K562 (cell line): ENCODE results near the gene FBRS. TPM values are rescaled to one million over a fixed set of nuclear protein-coding genes. Genes with fewer than 3 reads are reported as not detected.
A peak's percentile ranks its signal among the peaks of the same experiment; 100 is the strongest.

Experiments
- ATF7 ChIP-seq: fragments of 450-650 bp; IDR thresholded peaks from 2 replicates; pipeline ENCODE4 v1.7.1; 2014; ENCODE audit warnings: mild to moderate bottlenecking, moderate library complexity
- ELF1 ChIP-seq: fragments of 200-800 bp; sonication (Bioruptor generic); IDR thresholded peaks from 2 replicates; pipeline ENCODE4 v1.6.1; 2016; ENCODE audit warnings: missing genetic modification characterization, missing compliant biosample characterization
- ELF4 ChIP-seq: fragments of 450-650 bp; formaldehyde crosslinking; IDR thresholded peaks from 2 replicates; pipeline ENCODE4 v1.4.0; 2022; ENCODE audit warnings: missing genetic modification characterization
- ESRRA ChIP-seq: fragments of 450-650 bp; IDR thresholded peaks from 2 replicates; pipeline ENCODE4 v1.6.1; 2014; ENCODE audit warnings: low read depth, mild to moderate bottlenecking, moderate library complexity, borderline replicate concordance
- MEIS2 ChIP-seq: fragments of 450-650 bp; IDR thresholded peaks from 2 replicates; pipeline ENCODE4 v1.6.1; 2014; ENCODE audit warnings: mild to moderate bottlenecking; ENCODE audit not compliant: partially characterized antibody
- MXI1 ChIP-seq: IDR thresholded peaks from 2 replicates; pipeline ENCODE4 v1.6.1; 2011; ENCODE audit warnings: low read depth, mild to moderate bottlenecking, improper control_type of control experiment, low read length
- POLR2B ChIP-seq: fragments of 450-650 bp; IDR thresholded peaks from 2 replicates; pipeline ENCODE4 v1.6.1; 2018; ENCODE audit warnings: low read depth; ENCODE audit not compliant: partially characterized antibody
- RBM15 ChIP-seq: fragments of 200-400 bp; formaldehyde crosslinking; IDR thresholded peaks from 2 replicates; pipeline ENCODE4 v1.6.1; 2018; ENCODE audit warnings: mild to moderate bottlenecking, low read length, moderate library complexity; ENCODE audit not compliant: insufficient read depth
- THRAP3 ChIP-seq: fragments of 450-650 bp; IDR thresholded peaks from 2 replicates; pipeline ENCODE4 v1.6.1; 2016; ENCODE audit warnings: mild to moderate bottlenecking, inconsistent platforms, borderline replicate concordance
- TOE1 ChIP-seq, 2 experiments: fragments of 450-650 bp in 1 of 2; sonication (generic) in 1 of 2; formaldehyde crosslinking in 1 of 2; IDR thresholded peaks; 2 replicates each; pipeline versions ENCODE4 v1.7.1 to v1.8.0; 2016 to 2022; ENCODE audit warnings: borderline replicate concordance in 2 of 2, mild to moderate bottlenecking in 2 of 2, antibody characterized with exemption in 1 of 2, inconsistent platforms in 1 of 2, low read depth in 1 of 2, missing genetic modification reagents in 1 of 2, moderate library complexity in 1 of 2
- ZBTB1 ChIP-seq: sonication (generic); formaldehyde crosslinking; IDR thresholded peaks from 2 replicates; pipeline ENCODE4 v1.8.1; 2023; ENCODE audit warnings: missing genetic modification reagents, low read depth, mild to moderate bottlenecking, borderline replicate concordance
- ZNF12 ChIP-seq: sonication (generic); formaldehyde crosslinking; IDR thresholded peaks from 2 replicates; pipeline ENCODE4 v1.4.0; 2020; ENCODE audit warnings: mild to moderate bottlenecking, missing genetic modification reagents
- ZNF212 ChIP-seq: fragments of 450-650 bp; formaldehyde crosslinking; IDR thresholded peaks from 2 replicates; pipeline ENCODE4 v1.4.0; 2020; ENCODE audit warnings: mild to moderate bottlenecking
- ZNF274 ChIP-seq: IDR thresholded peaks from 2 replicates; pipeline ENCODE4 v1.6.1; 2011; ENCODE audit warnings: low read depth, mild to moderate bottlenecking, low read length, moderate library complexity, borderline replicate concordance
- ZNF551 ChIP-seq: fragments of 250-450 bp; sonication (Bioruptor Pico); IDR thresholded peaks from 2 replicates; pipeline ENCODE4 v1.5.0; 2021; ENCODE audit warnings: mild to moderate bottlenecking, moderate library complexity
- polyA plus RNA-seq, 8 experiments: library from polyadenylated mRNA; depleted of rRNA in 4 of 8; stranded (reverse) in 5 of 8; unstranded in 3 of 8; fragments of >200 nt; fragmentation: Nextera tagmentation in 2 of 8; fragmentation: Illumina TruSeq in 1 of 8; extraction: Ambion mirVana in 2 of 8; extraction: Trizol in 1 of 8; gene quantifications; 2 replicates each; pipeline versions ENCODE4 v1.2.1 to v1.2.3, GENCODE V29; 2011 to 2014; ENCODE audit warnings: inconsistent platforms in 1 of 8, missing spikeins in 1 of 8
- total RNA-seq, 7 experiments: library from RNA; depleted of rRNA in 6 of 7; stranded (reverse); fragments of >200 nt in 6 of 7; fragmentation: Illumina TruSeq in 2 of 7; extraction: Trizol in 2 of 7; gene quantifications; 2 replicates each; pipeline versions ENCODE4 v1.2.1 to v1.2.3, GENCODE V29; 2011 to 2021; ENCODE audit warnings: low replicate concordance in 1 of 7
- TF ChIP-seq, protein P1 (sequence below): fragments of 450-650 bp; IDR thresholded peaks from 2 replicates; pipeline ENCODE4 v1.6.1; 2018; ENCODE audit not compliant: partially characterized antibody
- TF ChIP-seq, protein P2 (sequence below): sonication (generic); formaldehyde crosslinking; IDR thresholded peaks from 2 replicates; pipeline ENCODE4 v1.8.0; 2022; ENCODE audit warnings: mild to moderate bottlenecking, missing genetic modification reagents

FBRS gene
- total and polyA plus RNA-seq, 9 of the 15 experiments (the other 6 are each of a cell fraction or from before 2014, with no cell fraction given): 0.32 to 59.5 (median 13.1) TPM

DNA sequence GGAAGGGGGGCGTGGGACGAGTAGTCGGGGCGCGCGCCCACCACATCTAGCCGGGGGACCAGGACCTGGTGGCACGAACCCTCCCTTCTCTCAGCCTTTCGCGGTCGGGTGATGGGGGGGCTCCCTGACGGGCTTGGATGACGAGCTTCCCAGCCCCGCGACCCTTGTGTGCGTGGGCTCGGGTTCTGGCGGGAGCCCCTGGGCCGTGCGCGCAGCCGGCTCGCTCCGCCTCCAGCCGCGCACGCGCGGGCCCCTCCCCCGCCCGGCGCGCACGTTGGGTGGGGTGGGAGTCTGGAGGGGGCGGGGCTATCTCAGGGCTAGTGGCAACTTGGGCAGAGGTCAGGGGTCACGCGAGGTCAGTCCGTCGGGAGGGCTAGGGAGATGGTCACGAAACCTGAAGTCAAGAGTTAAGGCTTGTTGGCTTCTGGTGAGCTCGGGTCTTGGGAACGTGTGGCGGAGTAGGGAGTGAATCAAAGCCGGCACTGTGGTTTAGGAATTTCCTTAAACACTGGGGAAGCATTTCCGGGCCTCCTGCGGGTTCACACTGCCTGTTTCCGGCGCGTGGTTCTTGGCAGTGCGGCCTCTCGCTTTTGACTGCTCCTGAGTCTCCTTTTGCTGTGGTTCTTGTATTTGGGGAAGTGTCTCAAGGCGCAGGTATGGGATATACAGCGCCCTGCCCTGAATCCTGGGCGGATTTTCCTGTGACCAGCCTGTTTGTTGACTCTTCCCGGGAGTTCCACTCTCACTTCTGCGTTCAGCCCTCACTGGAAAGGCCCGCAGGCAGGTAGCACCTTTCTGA, 40.8 kb downstream of the FBRS start, which contains the start of gene SRCAP (continued):
- no peak for TF ChIP-seq ZNF551 (CRISPR knock-in tag)
- TF ChIP-seq, protein P1, sequence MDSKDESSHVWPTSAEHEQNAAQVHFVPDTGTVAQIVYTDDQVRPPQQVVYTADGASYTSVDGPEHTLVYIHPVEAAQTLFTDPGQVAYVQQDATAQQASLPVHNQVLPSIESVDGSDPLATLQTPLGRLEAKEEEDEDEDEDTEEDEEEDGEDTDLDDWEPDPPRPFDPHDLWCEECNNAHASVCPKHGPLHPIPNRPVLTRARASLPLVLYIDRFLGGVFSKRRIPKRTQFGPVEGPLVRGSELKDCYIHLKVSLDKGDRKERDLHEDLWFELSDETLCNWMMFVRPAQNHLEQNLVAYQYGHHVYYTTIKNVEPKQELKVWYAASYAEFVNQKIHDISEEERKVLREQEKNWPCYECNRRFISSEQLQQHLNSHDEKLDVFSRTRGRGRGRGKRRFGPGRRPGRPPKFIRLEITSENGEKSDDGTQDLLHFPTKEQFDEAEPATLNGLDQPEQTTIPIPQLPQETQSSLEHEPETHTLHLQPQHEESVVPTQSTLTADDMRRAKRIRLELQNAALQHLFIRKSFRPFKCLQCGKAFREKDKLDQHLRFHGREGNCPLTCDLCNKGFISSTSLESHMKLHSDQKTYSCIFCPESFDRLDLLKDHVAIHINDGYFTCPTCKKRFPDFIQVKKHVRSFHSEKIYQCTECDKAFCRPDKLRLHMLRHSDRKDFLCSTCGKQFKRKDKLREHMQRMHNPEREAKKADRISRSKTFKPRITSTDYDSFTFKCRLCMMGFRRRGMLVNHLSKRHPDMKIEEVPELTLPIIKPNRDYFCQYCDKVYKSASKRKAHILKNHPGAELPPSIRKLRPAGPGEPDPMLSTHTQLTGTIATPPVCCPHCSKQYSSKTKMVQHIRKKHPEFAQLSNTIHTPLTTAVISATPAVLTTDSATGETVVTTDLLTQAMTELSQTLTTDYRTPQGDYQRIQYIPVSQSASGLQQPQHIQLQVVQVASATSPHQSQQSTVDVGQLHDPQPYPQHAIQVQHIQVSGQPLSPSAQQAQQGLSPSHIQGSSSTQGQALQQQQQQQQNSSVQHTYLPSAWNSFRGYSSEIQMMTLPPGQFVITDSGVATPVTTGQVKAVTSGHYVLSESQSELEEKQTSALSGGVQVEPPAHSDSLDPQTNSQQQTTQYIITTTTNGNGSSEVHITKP: peak; percentile 15
- peak; percentile 47 for TF ChIP-seq POLR2B
- no peak for TF ChIP-seq ATF7
- TF ChIP-seq RBM15: no peak
- peak; percentile 26; the same call in 1 of the 2 replicates for TF ChIP-seq ZBTB1 (CRISPR knock-in tag)
- TF ChIP-seq THRAP3: no peak
- no peak for TF ChIP-seq ZNF212
- TF ChIP-seq, protein P2, sequence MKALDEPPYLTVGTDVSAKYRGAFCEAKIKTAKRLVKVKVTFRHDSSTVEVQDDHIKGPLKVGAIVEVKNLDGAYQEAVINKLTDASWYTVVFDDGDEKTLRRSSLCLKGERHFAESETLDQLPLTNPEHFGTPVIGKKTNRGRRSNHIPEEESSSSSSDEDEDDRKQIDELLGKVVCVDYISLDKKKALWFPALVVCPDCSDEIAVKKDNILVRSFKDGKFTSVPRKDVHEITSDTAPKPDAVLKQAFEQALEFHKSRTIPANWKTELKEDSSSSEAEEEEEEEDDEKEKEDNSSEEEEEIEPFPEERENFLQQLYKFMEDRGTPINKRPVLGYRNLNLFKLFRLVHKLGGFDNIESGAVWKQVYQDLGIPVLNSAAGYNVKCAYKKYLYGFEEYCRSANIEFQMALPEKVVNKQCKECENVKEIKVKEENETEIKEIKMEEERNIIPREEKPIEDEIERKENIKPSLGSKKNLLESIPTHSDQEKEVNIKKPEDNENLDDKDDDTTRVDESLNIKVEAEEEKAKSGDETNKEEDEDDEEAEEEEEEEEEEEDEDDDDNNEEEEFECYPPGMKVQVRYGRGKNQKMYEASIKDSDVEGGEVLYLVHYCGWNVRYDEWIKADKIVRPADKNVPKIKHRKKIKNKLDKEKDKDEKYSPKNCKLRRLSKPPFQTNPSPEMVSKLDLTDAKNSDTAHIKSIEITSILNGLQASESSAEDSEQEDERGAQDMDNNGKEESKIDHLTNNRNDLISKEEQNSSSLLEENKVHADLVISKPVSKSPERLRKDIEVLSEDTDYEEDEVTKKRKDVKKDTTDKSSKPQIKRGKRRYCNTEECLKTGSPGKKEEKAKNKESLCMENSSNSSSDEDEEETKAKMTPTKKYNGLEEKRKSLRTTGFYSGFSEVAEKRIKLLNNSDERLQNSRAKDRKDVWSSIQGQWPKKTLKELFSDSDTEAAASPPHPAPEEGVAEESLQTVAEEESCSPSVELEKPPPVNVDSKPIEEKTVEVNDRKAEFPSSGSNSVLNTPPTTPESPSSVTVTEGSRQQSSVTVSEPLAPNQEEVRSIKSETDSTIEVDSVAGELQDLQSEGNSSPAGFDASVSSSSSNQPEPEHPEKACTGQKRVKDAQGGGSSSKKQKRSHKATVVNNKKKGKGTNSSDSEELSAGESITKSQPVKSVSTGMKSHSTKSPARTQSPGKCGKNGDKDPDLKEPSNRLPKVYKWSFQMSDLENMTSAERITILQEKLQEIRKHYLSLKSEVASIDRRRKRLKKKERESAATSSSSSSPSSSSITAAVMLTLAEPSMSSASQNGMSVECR (CRISPR knock-in tag): peak; percentile 77
- peak; percentile 31 for TF ChIP-seq MEIS2
- peak; percentile 3; the same call in 1 of the 2 replicates for TF ChIP-seq ZNF274
- peak; percentile 81 for TF ChIP-seq ESRRA
- TF ChIP-seq ELF4: no peak
- TF ChIP-seq ZNF12: peak; percentile 82; the same call in 1 of the 2 replicates
- TF ChIP-seq ELF1 (tag): peak; percentile 82
- TF ChIP-seq TOE1 (IDR thresholded peaks at IDR 0.05; ENCODE audit: borderline replicate concordance): no peak
- peak; percentile 9 for TF ChIP-seq TOE1 (CRISPR knock-in tag; IDR thresholded peaks at IDR 0.05; ENCODE audit: borderline replicate concordance, low read depth)
- TF ChIP-seq MXI1: peak; percentile 4; the same call in 1 of the 2 replicates
